Psoas muscle (tissue), 8 donors: ENCODE data around the gene PTN. TPM values are rescaled to one million over a fixed set of nuclear protein-coding genes. Genes with fewer than 3 reads are reported as not detected.

Experiments used
- ATAC-seq, 4 donors: fragments of 200-7000 bp; cut with Tn5 transposase; one replicate each; pipeline ENCODE4 v1.9.1; 2020; ENCODE audit warnings: moderate library complexity in 3 of 4, mild to moderate bottlenecking in 2 of 4
- DNase-seq, 2 donors: peaks; one replicate each; pipeline ENCODE4 v3.0.0-alpha.2; 2020
- H3K27ac ChIP-seq: fragments of 200-600 bp; one replicate; pipeline ENCODE4 v1.8.0; 2022
- H3K27me3 ChIP-seq, 3 donors: fragments of 200-600 bp in 1 of 3; one replicate each; pipeline versions ENCODE4 v1.6.1 to v1.8.0; 2013 to 2022; ENCODE audit warnings: low read length in 2 of 3, mild to moderate bottlenecking in 2 of 3, moderate library complexity in 1 of 3; ENCODE audit not compliant: insufficient read depth in 3 of 3
- H3K36me3 ChIP-seq, 2 donors: fragments of 200-600 bp in 1 of 2; one replicate each; pipeline versions ENCODE4 v1.6.1 to v1.8.0; 2013 to 2022; ENCODE audit warnings: low read depth in 1 of 2, mild to moderate bottlenecking in 1 of 2, moderate library complexity in 1 of 2; ENCODE audit not compliant: insufficient read depth in 1 of 2
- H3K4me1 ChIP-seq: fragments of 200-600 bp; one replicate; pipeline ENCODE4 v1.8.0; 2022
- H3K4me3 ChIP-seq: fragments of 200-600 bp; one replicate; pipeline ENCODE4 v1.8.0; 2022; ENCODE audit warnings: mild to moderate bottlenecking
- H3K9me3 ChIP-seq: fragments of 200-600 bp; one replicate; pipeline ENCODE4 v1.8.0; 2022
- CTCF ChIP-seq: fragments of 200-600 bp; IDR thresholded peaks from one replicate; pipeline ENCODE4 v1.8.0; 2022; ENCODE audit warnings: antibody characterized with exemption
- WGBS, 3 donors: extraction: QIAGEN DNeasy Blood & Tissue Kit; methylation state at CpG; one replicate each; pipeline versions ENCODE4 v1.1.6 to v1.1.7; 2013; 5-methylcytosine and 5-hydroxymethylcytosine counted together
- intact Hi-C, 2 donors: fragments of 100-400 bp; cut with DNase I; formaldehyde crosslinking; loops; one replicate each; pipeline versions ENCODE4 v1.11.0 to v1.14.2; 2022
- polyA plus RNA-seq, 3 donors: library from polyadenylated mRNA; stranded (reverse); fragments of 200-250 nt; gene quantifications; one replicate each; pipeline ENCODE4 v1.2.3, GENCODE V29; 2013
- total RNA-seq, 4 donors: library from RNA; stranded (reverse); fragmentation: NEBNext Ultra II Directional in 2 of 4; extraction: Animal tissue kit (Norgen Biotek cat#: 25700) in 2 of 4; gene quantifications; one replicate each; pipeline versions ENCODE4 v1.2.1 to v1.2.4, GENCODE V29; 2021 to 2023
- donor health status: healthy with polysubstance abuse.
- donor health status: DM: no; HTN: no; CAD: no; lungs with moderate emphysema.
- donor health status: Bipolar disorder and iron deficiency.
- donor health status: healthy.
- donor health status: DM: yes; HTN: yes; CAD: no.
- donor health status: DM: no; HTN: no; CAD: no.
- donor health status: DM: no; HTN: no; CAD: no.
- donor health status: DM: yes; HTN: yes; CAD: no.

Gene PTN
- total and polyA plus RNA-seq, 7 donors: 0.13 to 4.2 (median 0.61) TPM

- no peaks in the 10 kb centered on the region for H3K36me3 ChIP-seq
- intact Hi-C loops: no loop called here
- no peak for ATAC-seq
- H3K27me3 ChIP-seq: no peaks in the 10 kb centered on the region
- TF ChIP-seq CTCF: no peak
- DNase-seq: no peak
- no peak overlapping the region for H3K4me3 ChIP-seq
- no peaks in the 10 kb centered on the region for H3K4me1 ChIP-seq
- peaks cover 3% of the 10 kb centered on the region for H3K9me3 ChIP-seq
- no peak overlapping the region for H3K27ac ChIP-seq
Measured at GRCh38 chr7:137354961-137355360, 11.4 kb upstream of the PTN start.

DNA sequence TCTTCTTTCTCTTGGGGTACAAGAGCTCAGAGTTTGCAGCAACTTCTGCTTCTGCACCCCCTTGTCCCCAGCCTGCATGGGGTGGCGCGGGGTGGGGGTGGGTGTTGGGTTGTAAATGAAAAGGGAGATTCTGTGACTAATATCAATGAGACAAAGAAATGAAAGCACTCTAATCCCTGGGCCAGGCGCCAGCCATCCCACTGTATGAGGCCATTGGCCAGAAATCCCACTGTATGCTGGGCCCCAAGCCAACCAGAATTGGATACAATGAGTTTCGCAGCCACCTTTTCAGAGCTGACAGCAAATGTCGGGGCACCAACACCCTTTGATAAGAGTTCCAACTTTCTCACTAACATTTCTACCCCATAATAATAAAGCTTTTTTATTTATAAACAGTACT is 10.9 kb upstream of the PTN start:
- no peak for ATAC-seq
- TF ChIP-seq CTCF: no peak
- Histone ChIP-seq H3K27me3 (no peaks in the 10 kb centered on the region), H3K4me3 (no peak overlapping the region), H3K9me3 (peaks cover 3% of the 10 kb centered on the region), H3K36me3 (no peaks in the 10 kb centered on the region), H3K4me1 (no peaks in the 10 kb centered on the region), H3K27ac (no peak overlapping the region)
- intact Hi-C loops: no loop called here
- 14 to 16% (median 16%) methylated on average over 5 of the region's 5 CpGs for WGBS, 3 donors
- DNase-seq: no peak

- Histone ChIP-seq H3K27ac (no peak overlapping the region), H3K36me3 (no peaks in the 10 kb centered on the region), H3K9me3 (peaks cover 3% of the 10 kb centered on the region), H3K27me3 (no peaks in the 10 kb centered on the region), H3K4me3 (no peak overlapping the region), H3K4me1 (no peaks in the 10 kb centered on the region)
- intact Hi-C loops: no loop called here
- ATAC-seq: no peak
- WGBS, 3 donors: 64 to 70% (median 69%) methylated on average over 2 of the region's 2 CpGs
- DNase-seq: no peak
- no peak for TF ChIP-seq CTCF
Measured at GRCh38 chr7:137351941-137352340, 8.4 kb upstream of the PTN start.

GRCh38 chr7:137345799-137346449 is 2.4 kb upstream of the PTN start:
- ATAC-seq (no peak), DNase-seq (no peak)
- intact Hi-C loops: no loop called here
- H3K27ac ChIP-seq: no peak overlapping the region
- peaks cover 0 to 5% (median 2%) of the 10 kb centered on the region in 3 donors for H3K27me3 ChIP-seq
- 58 to 68% (median 58%) methylated on average over 6 of the region's 6 CpGs for WGBS, 3 donors
- no peak for TF ChIP-seq CTCF
- H3K4me1 ChIP-seq: no peaks in the 10 kb centered on the region
- no peak overlapping the region for H3K4me3 ChIP-seq
- H3K36me3 ChIP-seq: no peaks in the 10 kb centered on the region
- no peaks in the 10 kb centered on the region for H3K9me3 ChIP-seq

DNA sequence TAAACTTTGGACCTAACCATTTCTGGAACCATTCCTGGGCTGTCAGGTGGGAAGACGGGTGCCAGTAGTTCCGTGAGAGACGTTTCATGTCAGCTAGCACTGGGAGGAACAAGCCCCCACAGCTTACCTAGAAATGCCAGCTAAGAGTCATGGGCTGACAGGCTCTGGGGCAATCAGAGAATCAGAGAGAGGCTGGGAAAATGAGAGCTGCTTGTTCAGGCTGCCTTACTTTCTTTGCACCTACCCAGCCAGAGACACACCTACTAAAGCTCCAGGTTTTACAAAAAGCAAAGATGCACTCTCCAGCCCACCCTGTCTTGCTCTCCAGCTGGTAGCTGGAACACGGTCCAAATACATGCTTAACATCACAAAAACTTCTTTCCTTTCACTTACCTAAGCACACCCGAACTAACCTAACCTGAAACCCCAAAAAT is 688 bp downstream of the PTN start:
- ATAC-seq (no peak), DNase-seq (no peak)
- no peak for TF ChIP-seq CTCF
- Histone ChIP-seq H3K27ac (no peak overlapping the region), H3K4me3 (peak overlapping the region; percentile 28), H3K9me3 (no peaks in the 10 kb centered on the region), H3K27me3 (peaks cover 0 to 5% (median 2%) of the 10 kb centered on the region in 3 donors), H3K36me3 (no peaks in the 10 kb centered on the region), H3K4me1 (no peaks in the 10 kb centered on the region)
- intact Hi-C loops: no loop called here
- WGBS, 3 donors: 18 to 19% (median 19%) methylated on average over 5 of the region's 5 CpGs
